HG02885 (cell line): ENCODE results near the gene ARRB2.
"Not testable (repeated sequence)": the region's sequence is repeated elsewhere in the genome, so short reads cannot be mapped to it uniquely, and the experiment has no call there.

Source experiments
- ATAC-seq: cut with Tn5 transposase; IDR thresholded peaks from one replicate; pipeline ENCODE4 v1.9.1; 2021; ENCODE audit warnings: mild to moderate bottlenecking; ENCODE audit not compliant: unreplicated experiment, poor library complexity

The ARRB2 gene

DNA sequence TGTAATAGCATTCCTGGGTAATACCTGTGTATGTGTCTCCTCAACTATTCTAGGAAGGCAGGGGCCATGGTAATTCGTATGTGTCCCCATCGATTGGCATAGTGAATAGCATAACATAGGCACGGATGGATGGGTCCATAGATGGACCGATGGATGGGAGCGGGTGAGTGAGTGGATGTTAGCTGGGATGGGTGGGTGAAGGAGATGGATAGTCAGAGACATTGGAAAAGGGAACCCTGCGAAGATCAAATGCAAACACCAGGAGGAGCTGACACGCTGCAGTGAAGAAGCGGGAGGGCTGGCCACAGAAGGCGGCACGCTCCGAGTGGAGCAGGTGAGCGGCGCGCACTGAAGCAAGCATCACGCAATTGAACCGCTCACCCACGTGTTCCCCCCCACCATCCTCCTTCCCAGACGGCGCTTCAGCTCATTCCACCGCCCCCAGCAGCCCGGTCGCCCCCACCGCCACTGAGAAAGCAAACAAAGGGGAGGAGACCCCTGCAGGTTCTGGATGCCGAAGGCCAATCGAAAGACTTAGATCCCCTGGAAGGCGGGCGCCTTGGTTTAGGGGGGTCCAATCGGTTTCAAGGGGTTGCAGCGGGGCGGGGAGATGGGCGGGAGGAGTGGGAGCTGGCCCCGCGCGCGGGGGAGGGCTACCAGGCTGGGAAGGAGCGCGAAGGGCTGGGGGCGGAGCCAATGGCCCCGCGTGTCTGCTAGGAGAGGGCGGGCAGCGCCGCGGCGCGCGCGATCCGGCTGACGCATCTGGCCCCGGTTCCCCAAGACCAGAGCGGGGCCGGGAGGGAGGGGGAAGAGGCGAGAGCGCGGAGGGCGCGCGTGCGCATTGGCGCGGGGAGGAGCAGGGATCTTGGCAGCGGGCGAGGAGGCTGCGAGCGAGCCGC, at the start of gene ARRB2:
ARRB2 (plus strand) TSS at position 839 of the 899 bp plus-strand sequence. CDS start 90 bp downstream, outside the sequence.
- peak; percentile 86 for ATAC-seq

GRCh38 chr17:4663711-4664110, 46.7 kb upstream of the ARRB2 start:
- ATAC-seq = no peak

DNA sequence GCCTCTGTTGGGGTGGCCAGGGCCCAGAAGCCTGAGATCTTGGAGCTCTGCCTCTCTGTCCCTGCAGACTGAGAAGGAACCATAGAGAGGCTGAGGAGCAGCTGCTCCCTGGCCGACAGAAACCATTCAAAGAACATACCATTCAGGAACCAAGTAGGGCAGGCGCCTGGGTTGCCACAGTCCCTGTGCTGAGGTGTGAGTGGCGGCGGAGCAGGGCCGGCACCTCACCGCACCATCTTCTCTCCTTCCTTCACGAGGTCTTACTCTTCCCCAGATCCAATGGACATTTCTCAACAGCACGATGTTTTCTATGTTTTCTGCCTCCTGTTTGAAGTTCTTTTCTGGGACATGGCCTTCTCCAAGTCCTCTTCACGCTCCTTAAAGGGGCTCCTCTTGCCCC, 46.2 kb upstream of the ARRB2 start:
- ATAC-seq = no peak

GRCh38 chr17:4665027-4665426, 45.4 kb upstream of the ARRB2 start:
- ATAC-seq = no peak

- no peak for ATAC-seq
Observed at GRCh38 chr17:4666296-4666695, 44.1 kb upstream of the ARRB2 start.

- ATAC-seq = no peak
Observed at GRCh38 chr17:4667166-4667565, 43.3 kb upstream of the ARRB2 start.

GRCh38 chr17:4672055-4672630, 38.3 kb upstream of the ARRB2 start:
- no peak for ATAC-seq

- no peak for ATAC-seq
Observed at GRCh38 chr17:4672751-4673150, 37.7 kb upstream of the ARRB2 start.

- no peak for ATAC-seq
Observed at GRCh38 chr17:4673169-4673568, 37.3 kb upstream of the ARRB2 start.

DNA sequence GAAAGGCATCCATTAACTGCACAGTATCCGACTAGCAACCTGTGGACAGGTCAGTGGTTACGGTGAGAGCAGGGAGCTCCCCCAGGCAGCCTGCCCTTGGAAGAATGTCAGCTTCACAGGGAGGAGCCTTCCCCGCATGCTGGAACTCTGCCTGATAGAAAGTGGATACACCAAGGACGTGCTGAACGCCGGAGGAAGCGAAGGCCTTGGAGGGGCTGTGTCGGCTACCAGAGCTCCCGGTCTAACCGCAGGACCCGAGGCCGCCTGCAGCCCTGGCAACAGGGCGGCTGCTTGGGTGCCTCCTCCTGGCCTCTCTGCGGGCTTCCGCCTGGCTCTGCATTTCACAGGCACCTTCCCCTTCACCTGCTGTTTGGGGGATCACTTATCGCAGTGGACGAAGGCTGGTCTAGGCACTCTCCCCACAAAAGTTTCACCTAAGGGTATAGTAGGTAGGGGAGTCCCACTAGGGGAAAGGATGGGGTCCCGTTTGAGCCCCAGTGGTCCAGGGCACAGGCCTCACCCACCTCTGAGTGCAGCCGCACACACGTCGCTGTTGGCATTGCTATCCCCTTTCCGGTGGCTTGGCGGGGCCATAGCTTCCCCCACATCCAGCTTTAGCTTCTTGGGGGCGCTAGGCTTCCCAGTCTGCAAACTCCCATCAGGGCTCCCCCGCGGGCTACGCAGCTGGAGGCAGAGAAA, 36.3 kb upstream of the ARRB2 start:
- ATAC-seq = no peak

- ATAC-seq = no peak
Observed at GRCh38 chr17:4674685-4674998, 35.8 kb upstream of the ARRB2 start.

DNA sequence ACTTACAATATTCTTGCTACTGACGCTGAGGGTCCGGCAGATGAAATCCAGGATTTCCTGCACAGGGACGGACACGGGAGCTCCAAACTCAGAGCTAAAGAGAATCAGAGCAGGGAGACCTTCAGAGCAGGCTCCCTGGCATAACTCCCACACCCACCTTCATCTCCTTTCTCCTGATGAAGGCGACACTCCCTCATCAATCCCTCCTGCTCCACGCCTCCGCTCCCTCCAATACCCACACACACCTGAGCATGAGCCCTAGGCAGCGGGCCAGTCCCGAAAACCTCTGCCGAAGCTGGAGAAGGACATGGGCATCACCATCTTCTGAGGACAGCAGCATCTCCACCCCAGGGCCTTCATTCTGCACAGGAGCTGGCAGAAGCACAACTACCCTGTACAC, 34.6 kb upstream of the ARRB2 start:
- ATAC-seq = no peak

- ATAC-seq = no peak
Observed at GRCh38 chr17:4676791-4677190, 33.6 kb upstream of the ARRB2 start.

GRCh38 chr17:4678448-4679026, 31.9 kb upstream of the ARRB2 start:
- ATAC-seq = no peak

DNA sequence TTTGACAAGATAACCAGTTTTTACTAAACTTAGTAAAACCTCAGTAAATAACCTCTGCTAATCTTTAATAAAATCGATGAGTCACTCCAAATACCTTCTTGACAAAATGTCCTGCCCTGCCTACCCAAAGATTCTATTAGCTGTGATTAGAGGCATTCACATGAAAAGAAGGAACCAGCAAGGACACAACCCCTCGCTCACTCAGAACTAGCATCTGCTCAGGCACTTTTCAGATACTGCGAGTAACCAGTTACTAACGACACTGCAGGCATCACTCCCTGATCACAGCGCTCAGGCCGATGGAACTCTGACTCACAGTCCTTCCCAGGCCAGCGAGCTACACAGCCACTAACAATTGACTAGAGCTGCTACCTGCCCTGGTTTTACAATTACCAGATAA, 30.8 kb upstream of the ARRB2 start:
- no peak for ATAC-seq

DNA sequence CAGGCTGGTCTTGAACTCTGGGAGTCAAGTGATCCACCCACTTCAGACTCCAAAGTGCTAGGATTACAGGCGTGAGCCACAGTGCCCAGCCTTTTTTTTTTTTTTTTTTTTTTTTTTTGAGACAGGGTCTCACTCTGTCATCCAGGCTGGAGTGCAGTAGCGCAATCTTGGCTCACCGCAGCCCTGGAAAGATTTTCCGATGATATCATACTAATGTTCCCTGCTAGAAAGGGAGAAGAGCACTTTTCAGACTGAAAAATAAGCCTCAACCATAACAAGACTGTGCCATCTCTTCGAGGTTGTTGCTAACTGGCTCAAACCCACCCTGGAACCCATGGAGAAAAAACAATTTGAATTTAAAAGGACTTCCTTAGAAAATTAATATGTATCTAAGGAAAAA, 26.7 kb upstream of the ARRB2 start:
- not testable (repeated sequence) for ATAC-seq

DNA sequence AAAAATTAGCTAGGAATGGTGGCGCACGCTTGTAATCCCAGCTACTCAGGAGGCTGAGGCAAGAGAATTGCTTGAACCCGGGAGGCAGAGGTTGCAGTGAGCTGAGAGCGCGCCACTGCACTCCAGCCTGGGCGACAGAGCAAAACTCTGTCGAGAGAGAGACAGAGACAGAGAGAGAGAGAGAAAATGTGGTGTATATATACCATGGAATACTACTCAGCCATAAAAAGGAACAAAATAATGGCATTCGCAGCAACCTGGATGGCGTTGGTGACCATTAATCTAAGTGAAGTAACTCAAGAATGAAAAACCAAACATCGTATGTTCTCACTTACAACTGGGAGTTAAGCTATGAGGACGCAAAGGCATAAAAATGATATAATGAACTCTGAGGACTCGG, 20.6 kb upstream of the ARRB2 start:
- not testable (repeated sequence) for ATAC-seq

DNA sequence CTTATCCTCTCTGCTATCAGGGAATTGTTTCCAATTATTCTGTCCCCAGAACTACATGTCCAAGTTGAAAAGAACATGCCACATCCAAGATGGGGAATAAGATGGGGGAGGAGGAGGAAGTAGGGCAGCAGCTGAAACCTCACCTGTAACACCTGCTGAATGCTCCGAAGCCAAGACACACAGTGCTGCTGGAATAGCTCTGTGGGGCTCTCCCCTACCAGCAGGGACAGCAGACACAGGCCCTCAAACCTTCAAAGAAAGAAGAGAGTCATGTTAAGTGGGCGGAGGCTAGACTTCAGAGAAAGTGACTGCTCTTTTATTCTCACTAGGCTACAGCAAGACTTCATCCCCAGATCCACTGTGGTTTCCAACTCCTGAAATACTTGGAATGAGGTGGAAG, 19.7 kb upstream of the ARRB2 start:
- ATAC-seq = no peak

DNA sequence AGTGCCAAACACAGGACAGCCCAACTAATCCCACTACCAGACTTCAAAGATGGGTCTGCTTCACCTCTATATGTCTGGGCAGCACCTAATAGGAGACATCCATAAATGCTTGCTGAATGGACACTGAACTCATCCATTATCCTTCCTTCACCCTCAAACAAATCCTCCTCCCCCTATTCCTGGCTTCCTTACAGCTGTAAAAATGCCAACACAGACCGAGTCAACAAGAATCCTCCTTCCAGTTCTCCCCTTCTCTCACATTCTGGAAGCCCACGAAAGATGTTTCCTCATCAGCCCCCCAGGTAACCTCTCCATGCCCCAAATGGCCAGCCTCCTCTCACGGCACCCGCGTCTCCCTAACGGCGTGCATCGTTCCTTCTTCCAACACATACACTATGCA, 18.7 kb upstream of the ARRB2 start:
- no peak for ATAC-seq

DNA sequence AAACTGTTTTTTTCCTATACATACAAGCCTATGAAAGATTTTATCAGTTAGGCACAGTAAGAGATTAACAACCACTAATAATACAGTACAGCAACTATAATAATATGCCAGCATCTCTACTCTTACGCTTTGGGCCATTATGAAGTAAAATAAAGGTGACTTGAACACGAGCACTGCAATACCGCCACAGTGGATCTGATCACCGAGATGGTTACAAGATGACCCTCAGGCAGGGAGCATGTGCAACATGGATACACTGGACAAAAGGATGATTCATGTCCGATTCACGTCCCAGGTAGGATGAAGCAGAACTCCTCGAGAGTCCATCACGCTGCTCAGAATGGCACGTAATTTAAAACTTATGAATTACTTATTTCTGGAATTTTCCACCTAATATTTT, 17.0 kb upstream of the ARRB2 start:
- no peak for ATAC-seq

- ATAC-seq = no peak
Observed at GRCh38 chr17:4696437-4696805, 14.0 kb upstream of the ARRB2 start.
